GM18873 (cell line): ENCODE results near the gene CTSL.

ENCODE experiments used
- ATAC-seq: cut with Tn5 transposase; IDR thresholded peaks from one replicate; pipeline ENCODE4 v1.9.1; 2021; ENCODE audit warnings: mild to moderate bottlenecking, moderate library complexity, moderate number of reproducible peaks; ENCODE audit not compliant: unreplicated experiment, low FRiP score

Gene CTSL

GRCh38 chr9:87725900-87726709 is at the start of gene CTSL:
TSS of gene CTSL (plus strand) at chr9:87726119. CDS start at chr9:87727604, 1,485 bp downstream.
- no peak for ATAC-seq

- no peak for ATAC-seq
These were observed 48.7 kb upstream of the CTSL start for GRCh38 chr9:87676976-87677775.

- no peak for ATAC-seq
These were observed 47.9 kb upstream of the CTSL start for GRCh38 chr9:87677776-87678587.

GRCh38 chr9:87678650-87679355 is 47.1 kb upstream of the CTSL start:
- ATAC-seq: no peak

DNA sequence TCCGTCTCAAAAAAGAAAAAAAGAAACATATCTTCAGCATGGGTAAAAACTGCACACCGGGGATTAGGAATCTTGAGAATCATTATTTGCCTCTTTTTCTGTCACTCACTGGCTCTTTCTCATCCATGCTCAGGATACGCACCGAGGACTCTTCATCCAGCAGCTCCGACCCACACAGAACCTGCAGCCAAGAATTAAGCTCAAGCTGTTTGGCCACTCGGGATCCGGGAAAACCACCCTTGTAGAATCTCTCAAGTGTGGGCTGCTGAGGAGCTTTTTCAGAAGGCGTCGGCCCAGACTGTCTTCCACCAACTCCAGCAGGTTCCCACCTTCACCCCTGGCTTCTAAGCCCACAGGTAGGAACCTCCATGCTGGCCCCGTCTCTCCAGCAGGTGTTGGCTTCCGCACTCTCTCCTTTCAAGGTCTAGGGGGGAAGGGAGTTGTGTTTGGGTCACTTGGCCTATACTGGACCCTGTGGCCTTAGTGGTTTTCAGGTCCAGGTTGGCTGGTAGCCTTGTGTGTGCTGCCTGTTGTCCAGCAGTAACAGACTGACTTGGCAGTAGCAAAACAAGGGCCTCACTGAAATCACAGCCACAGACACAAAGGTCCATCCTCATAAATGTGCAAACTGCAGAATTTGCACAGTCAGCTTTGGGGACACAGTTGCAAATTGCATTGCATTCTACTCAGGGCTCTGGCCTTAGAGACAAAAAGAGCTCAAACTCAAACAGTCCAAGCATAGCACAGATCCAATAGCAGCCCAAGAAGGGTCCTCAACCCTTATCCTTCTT is 44.5 kb upstream of the CTSL start:
- no peak for ATAC-seq

GRCh38 chr9:87682085-87682484 is 43.8 kb upstream of the CTSL start:
- ATAC-seq: no peak

DNA sequence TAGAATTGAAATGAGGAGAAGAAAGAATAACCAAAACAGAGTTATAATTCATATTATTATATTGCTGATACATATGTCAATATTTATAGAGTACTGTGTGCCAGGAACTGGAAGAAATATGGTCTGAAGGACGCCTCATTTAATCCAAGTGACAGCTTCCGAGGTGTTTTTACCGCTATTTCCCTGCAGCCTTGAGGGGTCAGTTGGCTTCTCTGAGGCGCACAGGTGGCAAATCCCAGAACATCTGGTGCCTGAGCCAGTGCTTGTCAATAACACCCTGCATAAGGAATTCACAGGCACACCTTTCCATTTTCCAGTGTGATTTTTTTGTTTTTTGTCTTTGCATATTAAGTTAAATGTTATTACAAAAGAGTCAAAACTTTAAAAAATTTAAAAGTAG is 43.3 kb upstream of the CTSL start:
- ATAC-seq: no peak

GRCh38 chr9:87683751-87684626 is 41.9 kb upstream of the CTSL start:
- no peak for ATAC-seq

- no peak for ATAC-seq
These were observed 41.2 kb upstream of the CTSL start for GRCh38 chr9:87684627-87685219.

- ATAC-seq: no peak
These were observed 40.5 kb upstream of the CTSL start for GRCh38 chr9:87685441-87685840.

DNA sequence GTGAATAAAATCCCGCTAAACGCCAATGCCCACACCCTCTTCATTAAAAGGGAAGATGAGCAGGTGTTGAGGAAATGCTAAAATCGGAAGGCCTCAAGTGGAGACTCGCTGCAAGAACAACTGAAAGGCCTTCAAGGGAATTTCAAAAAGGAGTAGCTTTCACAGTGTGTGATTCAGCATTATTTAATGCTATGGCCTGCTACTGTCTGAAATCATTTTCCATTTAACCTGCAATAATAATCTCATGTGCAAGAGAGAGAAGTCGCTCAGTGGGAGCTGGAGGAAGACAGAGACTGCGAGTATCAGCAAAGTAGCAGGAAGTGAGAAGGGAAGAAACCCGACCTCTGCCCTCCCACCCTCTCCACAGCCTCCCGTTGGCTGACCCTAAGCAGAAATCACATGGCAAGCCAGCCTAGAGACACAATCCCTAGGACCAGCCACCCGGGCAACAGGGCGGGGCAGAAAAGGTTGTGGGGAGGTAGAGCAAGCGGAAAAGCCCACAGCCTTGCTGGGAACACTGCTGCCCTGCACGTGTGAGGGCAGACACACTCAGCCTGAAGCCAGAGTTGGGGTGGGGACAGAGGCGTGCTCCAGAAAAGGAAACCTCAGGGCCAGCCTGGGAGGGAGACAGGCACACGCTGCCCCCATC is 39.9 kb upstream of the CTSL start:
- ATAC-seq: no peak

DNA sequence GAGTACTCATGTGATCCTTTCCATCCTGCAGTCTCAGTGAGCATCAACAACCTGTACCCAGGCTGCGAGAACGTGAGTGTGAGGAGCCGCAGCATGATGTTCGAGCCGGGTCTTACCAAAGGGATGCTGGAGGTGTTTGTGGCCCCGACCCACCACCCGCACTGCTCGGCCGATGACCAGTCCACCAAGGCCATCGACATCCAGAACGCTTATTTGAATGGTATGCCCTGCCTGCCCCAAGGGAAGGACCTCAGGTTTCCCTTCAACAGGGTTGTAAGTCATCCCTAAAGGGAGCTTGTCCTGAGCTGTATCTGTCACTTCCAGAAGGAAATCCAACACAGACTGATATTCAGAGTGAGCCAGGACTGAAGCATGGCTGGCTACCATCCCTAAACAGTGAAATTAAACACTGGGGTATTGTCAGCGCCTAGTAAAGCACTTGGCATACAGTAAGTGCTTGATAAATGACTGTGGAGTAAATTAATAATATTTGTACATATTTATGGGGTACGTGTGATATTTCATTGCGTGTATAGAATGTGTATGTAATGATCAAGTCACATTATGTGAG is 39.3 kb upstream of the CTSL start:
- no peak for ATAC-seq

- no peak for ATAC-seq
These were observed 38.7 kb upstream of the CTSL start for GRCh38 chr9:87687207-87687606.

DNA sequence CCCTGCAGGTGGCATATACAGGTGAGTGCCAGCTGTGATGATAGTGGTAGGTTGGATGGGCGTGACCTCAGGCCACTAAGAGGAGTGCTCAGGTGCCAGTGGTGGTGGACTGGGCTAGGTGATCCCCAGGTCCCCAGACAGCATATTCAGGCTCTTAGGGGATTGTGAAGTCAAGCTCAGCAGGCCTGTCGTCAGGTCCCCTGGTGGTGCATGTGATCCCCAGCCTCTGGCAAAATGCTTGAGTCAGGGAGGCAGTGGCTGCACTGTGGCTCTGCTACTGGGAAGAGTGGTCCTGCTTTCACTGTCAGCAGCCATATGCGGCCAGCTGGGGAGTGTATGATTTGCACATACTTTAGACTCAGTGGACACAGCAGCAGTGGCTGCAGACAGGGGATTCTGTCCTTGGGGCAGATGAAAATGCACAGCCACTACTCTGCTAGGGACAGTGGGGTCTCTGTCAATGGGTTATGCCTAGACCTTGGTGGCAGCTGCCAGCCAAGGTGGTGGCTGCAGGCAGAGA is 31.6 kb upstream of the CTSL start:
- no peak for ATAC-seq

DNA sequence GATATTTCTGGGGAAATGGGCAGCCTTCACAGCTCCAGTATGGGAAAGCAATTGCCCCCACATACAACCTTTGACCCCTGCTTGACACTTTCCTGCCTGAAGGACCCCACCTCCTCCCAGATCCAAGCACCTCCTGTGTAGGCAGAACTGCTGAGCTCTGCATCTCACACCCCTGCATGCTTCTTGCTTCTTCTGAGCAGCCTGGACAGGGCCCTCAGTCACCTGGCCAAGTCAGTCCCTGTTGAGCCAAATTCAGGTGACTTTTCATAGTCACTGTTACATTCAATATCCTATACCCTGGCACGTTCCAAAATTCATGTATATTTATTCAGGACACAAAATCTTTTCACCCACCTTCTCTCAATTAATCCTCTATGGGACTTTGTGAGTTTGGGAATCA is 30.4 kb upstream of the CTSL start:
- no peak for ATAC-seq

GRCh38 chr9:87696641-87697040 is 29.3 kb upstream of the CTSL start:
- no peak for ATAC-seq
